Natural killer cell (primary cell): ENCODE results near the gene TOMM70. TPM values are rescaled to one million over a fixed set of nuclear protein-coding genes. Genes with fewer than 3 reads are reported as not detected.

Experiments
- ATAC-seq, 3 donors: fragments of 150-1000 bp in 2 of 3; fragments of 200-7000 bp in 1 of 3; cut with Tn5 transposase; 1 replicate in 1 of 3; 2 replicates in 2 of 3; pipeline ENCODE4 v1.10.0; 2021; ENCODE audit warnings: mild to moderate bottlenecking in 2 of 3, moderate library complexity in 2 of 3
- DNase-seq, 2 donors: peaks; one replicate each; pipeline versions ENCODE4 v3.0.0 to v3.0.0-alpha.2; 2013 to 2021; ENCODE audit warnings: mixed read lengths in 1 of 2
- H3K27ac ChIP-seq: one replicate; pipeline ENCODE4 v1.5.1; 2013; ENCODE audit warnings: mild to moderate bottlenecking, low read length
- H3K27me3 ChIP-seq: one replicate; pipeline ENCODE4 v1.6.1; 2013; ENCODE audit warnings: low read length; ENCODE audit not compliant: control insufficient read depth, insufficient read depth
- H3K36me3 ChIP-seq: one replicate; pipeline ENCODE4 v1.6.1; 2013; ENCODE audit warnings: low read length; ENCODE audit not compliant: control insufficient read depth, insufficient read depth
- H3K4me1 ChIP-seq: one replicate; pipeline ENCODE4 v1.6.1; 2013; ENCODE audit warnings: low read length; ENCODE audit not compliant: control insufficient read depth, insufficient read depth
- H3K4me3 ChIP-seq: one replicate; pipeline ENCODE4 v1.5.1; 2013; ENCODE audit warnings: low read length
- H3K9me3 ChIP-seq: one replicate; pipeline ENCODE4 v1.6.1; 2013; ENCODE audit warnings: low read length; ENCODE audit not compliant: control insufficient read depth, insufficient read depth
- H3K27ac Mint-ChIP-seq, 2 donors: one replicate each; pipeline ENCODE4 v1.8.0; 2022; ENCODE audit warnings: mild to moderate bottlenecking in 2 of 2, mixed read lengths in 2 of 2, moderate library complexity in 1 of 2
- H3K27me3 Mint-ChIP-seq, 2 donors: one replicate each; pipeline ENCODE4 v1.8.0; 2022; ENCODE audit warnings: low read depth in 2 of 2, mixed read lengths in 2 of 2
- H3K36me3 Mint-ChIP-seq: one replicate; pipeline ENCODE4 v1.8.0; 2022; ENCODE audit warnings: mixed read lengths
- H3K4me1 Mint-ChIP-seq, 2 donors: one replicate each; pipeline ENCODE4 v1.8.0; 2022; ENCODE audit warnings: mixed read lengths in 2 of 2
- H3K4me3 Mint-ChIP-seq: one replicate; pipeline ENCODE4 v1.8.0; 2022; ENCODE audit warnings: mild to moderate bottlenecking, moderate library complexity, mixed read lengths
- H3K9me3 Mint-ChIP-seq, 2 donors: one replicate each; pipeline ENCODE4 v1.8.0; 2022; ENCODE audit warnings: mixed read lengths in 2 of 2
- CTCF ChIP-seq: fragments of 200-600 bp; IDR thresholded peaks from one replicate; pipeline ENCODE4 v1.8.0; 2022; ENCODE audit warnings: antibody characterized with exemption
- WGBS: methylation state at CpG from one replicate; pipeline ENCODE4 v1.1.7; 2013; ENCODE audit warnings: missing lambda C conversion rate; ENCODE audit not compliant: insufficient coverage; 5-methylcytosine and 5-hydroxymethylcytosine counted together
- intact Hi-C: fragments of 100-400 bp; cut with micrococcal nuclease; formaldehyde crosslinking; loops from one replicate; pipeline ENCODE4 v1.14.2; 2022
- total RNA-seq, 4 donors: library from RNA; stranded (reverse); fragments of 120-200 nt in 1 of 4; gene quantifications; one replicate each; pipeline versions ENCODE4 v1.2.3 to v1.2.4, GENCODE V29; 2013 to 2022

The TOMM70 gene
- total RNA-seq, 3 donors from 2014 or later (not counting 1 experiment from before 2014, with no cell fraction given), result 19.1 to 26.6 (median 24.0) TPM

- H3K27me3 ChIP-seq, result no peaks in the 10 kb centered on the region
- DNase-seq (no peak), ATAC-seq (no peak)
- H3K27ac ChIP-seq, result no peak overlapping the region
- Mint-ChIP-seq H3K27me3 (no peaks in the 10 kb centered on the region), H3K36me3 (no peaks in the 10 kb centered on the region), H3K27ac (no peak overlapping the region), H3K4me1 (no peaks in the 10 kb centered on the region), H3K4me3 (no peak overlapping the region), H3K9me3 (no peaks in the 10 kb centered on the region)
- H3K4me1 ChIP-seq, result no peaks in the 10 kb centered on the region
- H3K9me3 ChIP-seq, result no peaks in the 10 kb centered on the region
- no peak for TF ChIP-seq CTCF
- no peaks in the 10 kb centered on the region for H3K36me3 ChIP-seq
- H3K4me3 ChIP-seq, result no peak overlapping the region
- intact Hi-C loops, result no loop called here
Observed at GRCh38 chr3:100416176-100416575, 15.3 kb upstream of the TOMM70 start.

GRCh38 chr3:100413613-100414012 lies 12.7 kb upstream of the TOMM70 start:
- Mint-ChIP-seq H3K4me1 (no peaks in the 10 kb centered on the region), H3K27ac (no peak overlapping the region), H3K9me3 (no peaks in the 10 kb centered on the region), H3K27me3 (no peaks in the 10 kb centered on the region), H3K4me3 (no peak overlapping the region), H3K36me3 (no peaks in the 10 kb centered on the region)
- WGBS, result 92% methylated on average over 2 of the region's 2 CpGs
- Histone ChIP-seq H3K36me3 (no peaks in the 10 kb centered on the region), H3K27me3 (no peaks in the 10 kb centered on the region), H3K9me3 (no peaks in the 10 kb centered on the region), H3K4me1 (no peaks in the 10 kb centered on the region), H3K27ac (no peak overlapping the region), H3K4me3 (no peak overlapping the region)
- no peak for ATAC-seq
- no peak for DNase-seq
- intact Hi-C loops, result no loop called here
- TF ChIP-seq CTCF, result no peak

- intact Hi-C loops, result no loop called here
- no peaks in the 10 kb centered on the region for H3K36me3 ChIP-seq
- H3K27ac ChIP-seq, result no peak overlapping the region
- H3K4me1 ChIP-seq, result no peaks in the 10 kb centered on the region
- H3K27me3 Mint-ChIP-seq, result no peaks in the 10 kb centered on the region
- no peak for TF ChIP-seq CTCF
- no peaks in the 10 kb centered on the region for H3K4me1 Mint-ChIP-seq
- 46% methylated on average over 2 of the region's 4 CpGs for WGBS
- H3K9me3 Mint-ChIP-seq, result no peaks in the 10 kb centered on the region
- H3K27ac Mint-ChIP-seq, result no peak overlapping the region
- DNase-seq (no peak), ATAC-seq (no peak)
- no peaks in the 10 kb centered on the region for H3K9me3 ChIP-seq
- H3K36me3 Mint-ChIP-seq, result peaks cover under 1% of the 10 kb centered on the region
- no peak overlapping the region for H3K4me3 ChIP-seq
- no peaks in the 10 kb centered on the region for H3K27me3 ChIP-seq
- no peak overlapping the region for H3K4me3 Mint-ChIP-seq
Observed at GRCh38 chr3:100412912-100413590, 12.2 kb upstream of the TOMM70 start.
